GM12801 (cell line): ENCODE measurements around the gene ADARB2.

ENCODE experiments used
- CTCF ChIP-seq: IDR thresholded peaks from one replicate; pipeline ENCODE4 v1.5.1; 2011; ENCODE audit warnings: control low read depth; ENCODE audit not compliant: insufficient read length; ENCODE audit errors: extremely low read depth

Gene ADARB2

DNA sequence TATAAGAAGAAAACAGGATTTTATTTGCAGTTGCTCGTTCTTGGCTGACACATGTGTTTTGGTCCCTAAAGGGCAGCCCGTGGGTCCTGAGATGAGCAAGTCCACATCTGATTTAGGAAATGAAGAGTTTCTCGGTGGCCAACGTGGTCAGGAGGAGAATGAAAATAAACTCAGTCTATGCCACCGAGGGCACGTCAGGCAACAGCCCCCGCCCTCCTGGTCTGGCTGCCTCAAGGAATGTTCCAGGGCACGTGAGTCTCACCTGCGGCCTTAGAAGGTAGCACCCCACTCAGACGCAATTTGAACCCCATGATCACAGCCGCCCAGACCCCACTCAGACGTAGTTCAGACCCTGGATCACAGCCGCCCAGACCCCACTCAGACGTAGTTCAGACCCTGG lies 197.2 kb downstream of the ADARB2 start:
- no peak for TF ChIP-seq CTCF

DNA sequence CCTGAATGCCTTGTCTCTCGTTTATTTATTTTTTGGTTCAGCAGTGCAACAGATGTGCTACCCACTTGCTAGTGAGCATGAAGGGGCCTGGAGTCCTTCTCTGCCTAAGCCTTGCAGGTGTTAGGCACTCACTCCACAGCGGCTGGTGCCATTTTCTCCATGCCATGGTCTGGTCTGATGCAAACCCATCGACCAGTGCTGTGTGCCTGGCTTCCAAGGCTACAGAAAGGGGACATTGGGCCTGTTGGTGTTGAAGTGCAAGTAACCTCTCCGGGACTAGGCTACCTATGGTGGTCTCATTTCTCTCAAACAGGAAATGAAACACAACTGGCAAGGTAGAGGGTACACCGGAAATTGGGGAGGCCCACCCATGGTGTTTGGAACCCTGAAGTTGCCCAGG lies 198.1 kb downstream of the ADARB2 start:
- no peak for TF ChIP-seq CTCF

- TF ChIP-seq CTCF = no peak
Observed at GRCh38 chr10:1538531-1539061, 198.7 kb downstream of the ADARB2 start.

DNA sequence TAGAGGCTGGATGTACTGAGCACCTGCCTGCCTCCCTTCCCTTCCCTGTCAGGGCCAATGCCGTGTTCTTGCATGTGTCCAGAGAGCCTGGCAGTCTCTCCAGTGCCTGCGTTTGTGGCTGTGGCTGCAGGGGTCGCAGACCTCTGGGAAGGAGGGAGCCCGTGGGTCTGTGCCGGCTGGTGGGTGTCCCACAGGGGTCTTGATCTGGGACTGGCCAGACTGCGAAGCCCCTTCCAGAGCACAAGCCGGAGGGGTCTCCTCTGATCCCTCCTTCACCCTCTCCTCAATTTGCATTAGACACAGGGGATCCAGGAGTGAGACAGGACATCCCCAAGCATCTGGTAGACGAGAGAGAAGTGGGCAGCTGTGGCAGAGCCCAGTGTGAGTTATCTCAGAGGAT lies 199.2 kb downstream of the ADARB2 start:
- TF ChIP-seq CTCF = no peak

- no peak for TF ChIP-seq CTCF
Observed at GRCh38 chr10:1536341-1536740, 201.0 kb downstream of the ADARB2 start.

DNA sequence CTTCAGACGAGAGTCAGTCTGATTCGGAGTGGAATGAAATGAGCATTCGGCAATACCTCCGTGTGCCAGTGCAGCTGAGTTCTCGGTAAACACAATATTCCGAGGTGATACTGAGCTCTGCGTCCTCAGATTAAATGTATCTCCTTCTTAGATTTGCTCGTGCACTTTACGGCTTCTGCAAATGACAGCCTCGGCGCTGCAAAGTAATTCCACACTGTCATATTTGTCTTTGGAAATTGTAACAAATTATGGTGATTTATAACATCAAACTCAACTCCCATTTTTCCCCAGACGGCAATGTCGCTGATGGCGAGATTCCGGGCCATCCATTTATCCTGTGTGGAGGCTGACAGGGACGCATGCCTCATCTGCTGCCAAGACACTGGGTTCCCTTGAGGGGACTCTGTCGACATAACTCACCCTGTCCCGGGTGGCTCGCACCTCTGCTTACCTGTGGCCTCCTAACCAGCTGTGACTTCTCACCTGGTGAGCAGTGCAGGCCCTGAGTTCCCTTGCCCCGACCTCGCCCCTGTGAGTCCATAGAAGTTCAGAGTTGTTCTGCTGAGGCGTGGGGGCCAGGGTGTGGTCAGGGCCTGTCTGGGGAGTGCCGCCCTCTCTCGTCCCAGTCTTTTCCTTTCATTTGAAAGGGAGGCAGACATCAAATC lies 201.9 kb downstream of the ADARB2 start:
- no peak for TF ChIP-seq CTCF

DNA sequence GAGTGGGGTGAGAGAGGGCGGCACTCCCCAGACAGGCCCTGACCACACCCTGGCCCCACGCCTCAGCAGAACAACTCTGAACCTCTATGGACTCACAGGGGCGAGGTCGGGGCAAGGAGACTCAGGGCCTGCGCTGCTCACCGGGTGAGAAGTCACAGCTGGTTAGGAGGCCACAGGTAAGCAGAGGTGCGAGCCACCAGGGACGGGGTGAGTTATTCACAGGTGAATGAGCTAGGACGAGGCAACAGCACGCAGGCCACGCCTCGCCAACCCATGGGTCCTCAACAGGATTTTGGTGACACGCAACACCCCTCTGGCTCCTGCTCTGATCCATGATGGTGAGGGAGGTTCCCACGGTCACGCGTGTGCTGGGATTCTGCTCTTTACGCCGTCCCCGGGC lies 202.5 kb downstream of the ADARB2 start:
- TF ChIP-seq CTCF = no peak
